Measurements from ENCODE around the gene ASIC4.

GRCh38 chr2:219500135-219500534 is 14.1 kb upstream of the ASIC4 start:
- TF ChIP-seq CTCF (IDR thresholded peaks at IDR 0.05), result no peak
- no peak for TF ChIP-seq SIN3A (IDR thresholded peaks at IDR 0.05; ENCODE audit: borderline replicate concordance, insufficient read depth, low read depth, low read length)
- no peak for TF ChIP-seq POLR2AphosphoS5 (IDR thresholded peaks at IDR 0.05; ENCODE audit: low read depth, low read length)
